H1 (cell line): Measurements from ENCODE around the gene HS6ST2. TPM values are rescaled to one million over a fixed set of nuclear protein-coding genes. Genes with fewer than 3 reads are reported as not detected.

ENCODE experiments used
- BRCA1 ChIP-seq: IDR thresholded peaks from 2 replicates; pipeline ENCODE4 v1.6.1; 2012; ENCODE audit warnings: low read depth, low read length, improper control_type of control experiment
- KDM4A ChIP-seq: IDR thresholded peaks from one replicate; pipeline ENCODE4 v1.7.1; 2012; ENCODE audit warnings: low read depth, mild to moderate bottlenecking, moderate library complexity, low read length, inconsistent platforms; ENCODE audit not compliant: severe bottlenecking
- POLR2AphosphoS5 ChIP-seq: IDR thresholded peaks from 2 replicates; pipeline ENCODE4 v1.6.1; 2011; ENCODE audit warnings: low read depth, low read length
- SP2 ChIP-seq: IDR thresholded peaks from 2 replicates; pipeline ENCODE4 v1.6.1; 2012; ENCODE audit warnings: mild to moderate bottlenecking, low read length, inconsistent platforms
- TAF7 ChIP-seq: optimal IDR thresholded peaks from 2 replicates; pipeline ENCODE3; 2011; ENCODE audit warnings: low read depth, mild to moderate bottlenecking, inconsistent platforms, low read length, moderate library complexity, borderline replicate concordance
- ZNF274 ChIP-seq: IDR thresholded peaks from 2 replicates; pipeline ENCODE4 v1.7.0; 2012; ENCODE audit warnings: low read length, borderline replicate concordance; ENCODE audit errors: extremely low read depth
- polyA plus RNA-seq, 7 experiments: library from polyadenylated mRNA; depleted of rRNA in 3 of 7; stranded (reverse) in 5 of 7; unstranded in 2 of 7; fragments of >200 nt in 5 of 7; fragments of 200-250 nt in 2 of 7; gene quantifications; 1 replicate in 5 of 7; 2 replicates in 1 of 7; 4 replicates in 1 of 7; pipeline versions ENCODE4 v1.2.1 to v1.2.3, GENCODE V29; 2011 to 2013; ENCODE audit warnings: missing spikeins in 2 of 7, mixed read lengths in 2 of 7
- total RNA-seq: library from RNA; stranded (reverse); fragmentation: NEBNext Ultra II Directional; extraction: Animal tissue kit (Norgen Biotek cat#: 25700); gene quantifications from 2 replicates; pipeline ENCODE4 v1.2.1, GENCODE V29; 2021

The HS6ST2 gene
- total and polyA plus RNA-seq, 2 of the 8 experiments (the other 6 are each of a cell fraction or from before 2014, with no cell fraction given), result 3.9 TPM

- TF ChIP-seq SP2 (no peak), ZNF274 (no peak), KDM4A (no peak), BRCA1 (no peak), POLR2AphosphoS5 (no peak), TAF7 (no peak)
Observed at GRCh38 chrX:132689612-132690563, 268.5 kb downstream of the HS6ST2 start (continued).
